ENCODE results near the gene SEC23IP.

The SEC23IP gene

DNA sequence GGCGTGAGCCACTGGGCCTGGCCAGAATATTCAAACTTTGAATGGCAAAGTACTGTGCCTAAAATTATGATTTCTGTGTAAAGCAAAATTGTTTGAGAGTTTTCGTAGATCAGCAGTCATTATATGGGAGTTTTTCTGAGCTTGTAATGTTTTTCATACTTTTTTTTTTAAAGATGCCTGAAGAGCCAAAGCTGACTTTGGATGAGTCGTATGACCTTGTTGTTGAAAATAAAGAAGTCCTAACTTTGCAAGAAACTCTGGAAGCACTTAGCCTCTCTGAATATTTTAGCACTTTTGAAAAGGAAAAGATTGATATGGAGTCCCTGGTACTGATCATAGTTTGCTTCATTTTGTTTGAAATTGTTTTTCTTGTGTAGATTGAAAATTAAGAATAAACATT, 26.7 kb downstream of the SEC23IP start:
- DNase-seq, result no peak
- in situ Hi-C loops (cut with HindIII; ENCODE audit: low pct_ligation_motif_present, low pct_unique_long_range_greater_than_20kb, low sequenced_read_pairs), result no loop called here

DNA sequence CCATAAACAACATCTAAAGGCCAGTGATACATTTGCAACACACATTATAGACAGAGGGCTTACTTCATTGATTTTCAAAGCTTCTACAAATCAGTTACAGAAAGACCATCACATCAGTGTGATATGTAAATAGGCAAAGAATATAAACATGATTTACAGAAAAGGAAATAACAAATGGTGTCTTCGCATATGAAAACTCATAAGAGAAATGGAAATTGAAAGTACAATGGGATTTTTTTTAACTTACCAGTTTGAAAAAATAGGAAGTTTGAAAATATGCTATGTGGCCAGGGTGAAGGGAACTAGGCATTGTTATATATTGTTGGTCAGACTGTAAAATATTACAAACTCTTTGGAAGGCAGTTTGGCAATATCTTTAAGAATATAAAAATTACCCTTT, 27.3 kb downstream of the SEC23IP start:
- DNase-seq, result no peak
- in situ Hi-C loops (cut with HindIII; ENCODE audit: low pct_ligation_motif_present, low pct_unique_long_range_greater_than_20kb, low sequenced_read_pairs), result no loop called here

DNA sequence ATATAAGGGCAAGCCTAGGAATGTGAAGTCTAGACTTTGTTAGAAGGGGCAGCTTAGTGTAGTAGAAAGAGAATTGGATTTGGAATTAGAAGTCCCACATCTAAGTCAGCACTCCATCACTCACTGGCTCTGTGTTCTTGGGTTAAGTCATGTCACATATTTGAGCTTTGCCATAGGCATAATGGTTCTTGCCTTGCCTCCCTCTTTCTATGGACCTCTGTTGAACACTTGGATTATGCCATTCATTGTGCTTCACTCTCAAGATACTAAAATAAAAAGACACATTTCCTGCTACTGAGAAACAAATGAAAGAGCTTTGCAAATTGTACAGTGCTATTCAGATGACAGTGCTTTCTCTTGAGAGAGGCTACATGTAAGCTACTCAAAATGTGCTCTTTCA, 35.9 kb downstream of the SEC23IP start:
- in situ Hi-C loops (cut with HindIII; ENCODE audit: low pct_ligation_motif_present, low pct_unique_long_range_greater_than_20kb, low sequenced_read_pairs), result no loop called here
- no peak for DNase-seq

DNA sequence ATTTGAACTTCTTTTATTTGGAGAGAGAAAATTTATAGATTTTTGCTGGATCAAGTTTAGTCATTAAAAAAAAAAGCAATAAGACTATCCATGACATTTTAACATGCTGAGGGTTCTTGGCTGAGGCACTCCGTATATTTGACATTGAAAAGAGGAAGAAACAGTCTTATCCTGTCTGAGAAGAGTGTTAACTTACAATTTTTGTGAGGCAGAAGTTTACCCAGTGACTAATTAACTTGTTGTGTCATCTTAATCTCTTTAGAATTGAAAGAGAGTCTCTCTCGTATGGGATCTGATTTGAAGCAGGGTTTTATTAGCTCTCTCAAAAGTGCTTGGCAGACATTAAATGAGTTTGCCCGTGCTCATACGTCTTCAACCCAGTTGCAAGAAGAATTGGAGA, 39.3 kb downstream of the SEC23IP start:
- in situ Hi-C loops (cut with HindIII; ENCODE audit: low pct_ligation_motif_present, low pct_unique_long_range_greater_than_20kb, low sequenced_read_pairs), result no loop called here
- no peak for DNase-seq

DNA sequence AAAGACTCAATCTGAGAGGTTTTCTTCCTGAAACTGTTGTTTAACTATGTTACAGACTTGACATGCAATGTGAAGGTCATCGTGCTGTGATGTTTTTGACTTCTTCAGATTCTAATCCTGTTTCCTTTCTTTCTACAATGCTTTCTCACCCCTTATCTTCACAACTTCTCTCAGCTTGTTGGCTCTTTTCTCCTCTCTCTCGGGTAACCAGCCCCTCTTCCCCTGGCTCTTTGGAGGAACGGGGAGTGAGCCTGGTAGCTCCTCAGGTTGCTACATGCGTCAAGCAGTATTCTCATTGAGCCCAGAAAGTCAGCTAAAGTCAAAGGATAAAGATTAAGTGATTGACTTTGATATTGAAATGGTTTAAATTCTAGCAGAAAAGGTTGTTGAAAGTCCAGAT, 40.1 kb downstream of the SEC23IP start:
- in situ Hi-C loops (cut with HindIII; ENCODE audit: low pct_ligation_motif_present, low pct_unique_long_range_greater_than_20kb, low sequenced_read_pairs), result no loop called here
- no peak for DNase-seq

DNA sequence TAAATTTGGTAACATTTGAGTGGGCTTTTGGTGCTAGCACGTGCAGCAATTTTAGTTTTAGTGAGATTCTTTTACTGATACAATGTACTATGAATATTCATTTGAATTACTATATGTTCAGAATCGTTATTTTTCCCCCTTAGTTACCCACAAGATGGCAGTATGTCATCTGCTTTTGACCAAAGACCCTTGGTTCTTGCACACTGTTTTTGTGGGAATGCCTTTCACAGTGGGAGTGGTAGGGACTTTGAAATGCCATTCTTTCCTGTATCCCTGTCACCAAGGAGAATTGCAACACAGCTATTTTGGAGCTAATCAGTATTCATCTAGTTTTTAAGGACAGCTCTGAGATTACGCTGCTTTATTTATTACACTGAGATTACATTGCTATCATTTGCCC, 40.6 kb downstream of the SEC23IP start:
- in situ Hi-C loops (cut with HindIII; ENCODE audit: low pct_ligation_motif_present, low pct_unique_long_range_greater_than_20kb, low sequenced_read_pairs), result no loop called here
- DNase-seq, result peak; percentile 12

DNA sequence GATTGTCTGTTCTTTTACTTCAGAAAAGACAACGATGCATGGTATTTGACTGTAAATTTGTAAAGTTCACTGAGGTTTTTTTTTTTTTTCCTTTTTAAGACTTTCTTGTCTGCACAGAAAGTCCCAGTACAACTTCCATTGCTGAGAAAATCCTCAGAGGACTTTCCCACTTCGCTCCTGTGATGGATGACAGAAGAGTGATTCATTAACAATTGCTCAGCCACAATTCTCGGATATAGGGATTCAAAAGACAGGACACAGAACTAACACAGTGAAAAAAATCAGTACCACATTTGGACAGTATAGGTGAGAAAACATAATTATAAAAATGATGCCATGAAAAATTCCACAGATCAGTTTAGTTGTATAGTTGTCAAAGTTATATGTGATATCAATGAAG, 48.0 kb downstream of the SEC23IP start:
- in situ Hi-C loops (cut with HindIII; ENCODE audit: low pct_ligation_motif_present, low pct_unique_long_range_greater_than_20kb, low sequenced_read_pairs), result no loop called here
- DNase-seq, result peak; percentile 34

DNA sequence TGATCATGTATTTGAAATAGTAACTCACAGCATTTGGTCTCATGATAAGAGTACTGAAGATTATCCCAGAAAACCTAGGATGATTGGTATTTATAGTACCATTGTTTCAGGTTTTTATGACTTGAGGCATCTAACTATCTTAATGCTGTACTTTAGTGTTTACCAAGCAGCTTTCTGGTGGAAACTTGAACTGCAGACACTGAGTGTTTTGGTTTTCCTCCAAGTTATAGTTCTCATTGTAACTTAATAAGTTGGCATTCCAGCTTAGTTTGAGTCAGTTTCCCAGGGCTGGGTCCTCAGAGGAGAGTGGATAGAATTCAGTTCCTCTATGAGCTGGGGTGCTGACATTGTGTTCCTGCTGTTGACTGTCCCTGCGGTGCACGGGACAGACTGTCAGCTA, 50.4 kb downstream of the SEC23IP start:
- in situ Hi-C loops (cut with HindIII; ENCODE audit: low pct_ligation_motif_present, low pct_unique_long_range_greater_than_20kb, low sequenced_read_pairs), result no loop called here
- DNase-seq, result no peak

DNA sequence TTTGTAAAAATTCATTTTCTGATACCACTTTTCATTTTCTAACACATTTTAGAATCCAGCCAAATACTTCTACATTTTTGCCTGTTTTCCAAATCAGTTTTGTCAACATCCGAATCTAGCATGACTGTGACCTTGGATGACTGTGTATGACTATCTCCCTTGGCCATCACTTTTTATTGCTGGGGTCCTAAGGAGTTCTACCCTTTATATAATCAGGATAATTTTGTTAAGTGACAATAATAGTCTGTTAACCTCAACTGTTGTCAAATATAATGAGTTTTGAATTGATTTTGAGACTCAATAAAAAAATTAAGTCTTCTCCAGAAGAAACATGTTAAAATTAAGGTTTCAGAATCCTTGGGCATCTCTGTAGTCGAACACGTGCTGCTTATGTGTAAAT, 53.3 kb downstream of the SEC23IP start:
- in situ Hi-C loops (cut with HindIII; ENCODE audit: low pct_ligation_motif_present, low pct_unique_long_range_greater_than_20kb, low sequenced_read_pairs), result no loop called here
- DNase-seq, result no peak

DNA sequence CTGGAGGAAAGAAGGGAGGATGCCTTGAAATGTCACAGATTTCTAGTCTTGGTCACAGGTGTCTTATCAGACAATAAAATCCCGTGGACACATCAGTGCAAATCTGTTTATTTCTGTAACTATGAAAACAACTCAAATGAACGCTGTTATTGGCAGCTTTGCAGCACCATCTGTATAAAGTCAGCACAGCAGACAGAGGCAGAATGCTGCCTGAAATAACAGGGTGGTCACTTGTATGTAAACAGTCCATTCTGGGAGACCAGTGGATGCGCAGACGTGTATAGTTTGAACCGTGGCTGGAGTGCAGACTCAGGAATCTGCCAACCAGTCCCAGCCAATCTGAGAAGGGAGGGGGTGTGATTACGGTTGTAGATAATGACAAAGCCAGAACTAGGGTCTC, 54.8 kb downstream of the SEC23IP start:
- DNase-seq, result no peak
- in situ Hi-C loops (cut with HindIII; ENCODE audit: low pct_ligation_motif_present, low pct_unique_long_range_greater_than_20kb, low sequenced_read_pairs), result no loop called here

DNA sequence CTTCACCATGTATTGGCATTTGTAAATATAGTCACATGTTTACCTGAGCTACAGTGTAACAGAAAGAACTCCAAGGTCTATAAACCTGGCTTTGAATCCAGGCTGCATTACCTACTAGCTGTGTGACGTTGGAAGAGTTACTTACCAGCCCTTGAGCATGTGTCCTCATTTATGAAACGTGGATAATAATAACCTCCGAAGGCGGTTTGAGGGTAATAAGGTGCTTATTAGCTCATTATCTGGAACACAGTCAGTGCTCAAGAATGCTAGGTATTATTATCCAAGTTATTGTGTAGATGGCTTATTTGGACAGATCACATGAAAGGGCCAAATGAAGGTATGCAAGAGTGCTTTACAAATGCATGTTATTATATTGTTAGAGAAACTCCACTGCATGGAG, 64.9 kb downstream of the SEC23IP start:
- in situ Hi-C loops (cut with HindIII; ENCODE audit: low pct_ligation_motif_present, low pct_unique_long_range_greater_than_20kb, low sequenced_read_pairs), result no loop called here
- DNase-seq, result no peak

DNA sequence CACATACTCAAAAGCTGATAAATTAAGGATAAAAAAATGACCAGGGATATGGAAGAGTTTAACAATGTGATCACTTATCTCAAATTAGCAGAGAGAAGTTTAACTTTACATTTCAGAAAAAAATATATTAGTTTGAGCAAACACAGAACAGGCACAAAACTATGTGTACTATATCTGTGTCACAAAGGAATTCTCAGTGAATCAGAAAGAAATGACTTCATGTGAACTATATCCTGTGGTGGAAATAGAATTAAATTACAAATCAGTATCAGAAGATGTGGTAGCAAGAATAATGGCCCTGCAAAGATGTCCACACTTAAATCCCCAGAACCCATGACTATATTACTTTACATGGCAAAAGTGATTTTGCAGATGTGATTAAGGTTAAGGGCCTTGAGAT, 70.3 kb downstream of the SEC23IP start:
- no peak for DNase-seq
- in situ Hi-C loops (cut with HindIII; ENCODE audit: low pct_ligation_motif_present, low pct_unique_long_range_greater_than_20kb, low sequenced_read_pairs), result no loop called here

DNA sequence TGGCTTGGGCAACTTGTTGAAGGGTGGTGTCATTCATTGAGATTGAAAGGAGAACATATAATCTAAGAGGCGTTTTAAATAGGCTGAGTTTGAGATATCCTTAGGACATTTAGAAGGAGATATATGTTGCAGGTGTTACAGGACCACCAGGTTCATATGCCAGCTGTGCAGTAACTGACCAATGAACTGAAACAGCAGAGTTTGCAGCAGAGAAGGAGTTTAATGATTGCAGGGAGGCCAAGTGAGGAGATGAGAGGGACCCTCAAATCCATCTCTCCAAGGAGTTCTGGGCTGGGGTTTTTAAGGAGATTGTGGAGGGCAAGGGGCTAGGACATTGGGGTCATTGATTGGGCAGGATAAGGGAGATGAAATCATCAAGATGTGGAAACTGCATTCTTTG, 74.5 kb downstream of the SEC23IP start:
- in situ Hi-C loops (cut with HindIII; ENCODE audit: low pct_ligation_motif_present, low pct_unique_long_range_greater_than_20kb, low sequenced_read_pairs), result no loop called here

DNA sequence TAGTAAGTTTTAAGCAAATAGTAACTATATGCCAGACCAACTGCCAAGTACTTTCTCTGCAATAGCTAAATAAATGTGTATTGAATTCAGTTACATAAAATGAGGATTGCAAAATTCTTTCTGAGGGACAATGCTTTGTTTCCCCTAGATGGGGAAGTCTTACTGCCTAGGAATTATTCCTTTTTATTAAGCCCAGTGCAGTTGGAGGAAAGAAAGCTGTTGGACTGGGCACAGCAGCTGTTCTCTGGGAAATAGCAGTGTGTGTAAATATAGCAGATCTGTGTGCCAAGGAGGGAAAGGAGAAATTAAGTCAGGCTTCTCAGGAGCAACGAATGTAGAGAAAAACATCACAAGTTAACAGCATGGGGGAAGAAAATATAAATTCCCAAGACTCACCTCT, 77.1 kb downstream of the SEC23IP start:
- in situ Hi-C loops (cut with HindIII; ENCODE audit: low pct_ligation_motif_present, low pct_unique_long_range_greater_than_20kb, low sequenced_read_pairs), result no loop called here
- no peak for DNase-seq

More for the DNA sequence above, 74.5 kb downstream of the SEC23IP start:
- DNase-seq, result no peak

DNA sequence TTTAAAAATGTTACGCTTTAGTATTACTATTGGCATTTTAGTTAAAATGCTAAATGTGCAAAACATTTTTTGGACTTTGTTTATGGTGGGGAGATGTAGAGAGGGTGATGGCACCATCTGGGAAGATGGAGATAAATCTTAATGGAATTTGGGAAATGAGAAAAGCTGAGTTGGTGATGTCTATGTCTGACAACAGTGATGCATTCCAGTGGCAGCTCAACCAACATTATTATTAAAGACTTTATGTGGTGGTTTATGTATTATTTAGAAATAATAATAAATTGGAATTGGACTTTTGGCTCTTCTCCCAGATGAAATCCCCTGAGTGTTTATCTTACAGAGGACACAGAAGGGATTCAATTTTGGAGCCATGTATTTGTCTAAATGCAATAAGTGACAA, 77.6 kb downstream of the SEC23IP start:
- in situ Hi-C loops (cut with HindIII; ENCODE audit: low pct_ligation_motif_present, low pct_unique_long_range_greater_than_20kb, low sequenced_read_pairs), result no loop called here
- no peak for DNase-seq

DNA sequence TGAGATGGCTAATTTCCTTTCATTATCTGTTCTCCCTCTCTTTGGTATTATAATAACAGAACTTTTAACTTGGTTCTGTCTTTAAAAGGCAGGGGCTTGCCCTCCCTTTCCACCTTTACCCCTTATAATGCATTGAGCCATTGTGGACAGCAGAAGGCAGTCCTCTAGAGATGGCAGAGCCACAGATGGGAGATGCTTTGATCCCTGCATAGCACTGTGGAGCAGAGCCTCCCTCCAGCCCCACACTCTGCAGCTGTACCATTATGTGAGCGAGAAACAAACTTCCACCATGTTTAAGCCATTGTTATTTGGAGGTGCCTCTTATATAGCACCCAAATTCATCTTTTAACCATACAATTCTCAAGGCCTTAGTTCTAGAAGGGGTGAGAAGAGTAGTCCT, 78.4 kb downstream of the SEC23IP start:
- no peak for DNase-seq

DNA sequence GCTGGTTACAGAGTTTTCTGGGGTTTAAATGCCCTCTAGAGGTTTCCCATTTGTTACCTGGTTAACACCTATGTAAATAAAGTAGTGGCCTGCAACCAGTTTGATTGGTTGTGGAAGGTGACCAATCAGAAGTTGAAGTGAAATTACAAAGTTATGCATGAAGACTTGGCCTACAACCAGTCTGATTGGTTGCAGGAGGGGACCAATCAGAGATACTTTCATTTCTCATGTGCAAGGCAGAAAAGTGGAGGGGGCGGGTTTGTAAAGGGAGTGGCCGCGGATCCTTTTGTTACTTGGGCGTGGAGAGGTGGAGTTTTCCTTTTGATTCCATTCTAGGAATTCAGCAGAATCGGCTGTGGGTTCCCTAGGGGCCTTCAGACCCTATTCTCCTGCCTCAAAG, 80.8 kb downstream of the SEC23IP start:
- peak; percentile 24 for DNase-seq
- in situ Hi-C loops (cut with HindIII; ENCODE audit: low pct_ligation_motif_present, low pct_unique_long_range_greater_than_20kb, low sequenced_read_pairs), result no loop called here

More for the DNA sequence above, 78.4 kb downstream of the SEC23IP start:
- in situ Hi-C loops (cut with HindIII; ENCODE audit: low pct_ligation_motif_present, low pct_unique_long_range_greater_than_20kb, low sequenced_read_pairs), result no loop called here

DNA sequence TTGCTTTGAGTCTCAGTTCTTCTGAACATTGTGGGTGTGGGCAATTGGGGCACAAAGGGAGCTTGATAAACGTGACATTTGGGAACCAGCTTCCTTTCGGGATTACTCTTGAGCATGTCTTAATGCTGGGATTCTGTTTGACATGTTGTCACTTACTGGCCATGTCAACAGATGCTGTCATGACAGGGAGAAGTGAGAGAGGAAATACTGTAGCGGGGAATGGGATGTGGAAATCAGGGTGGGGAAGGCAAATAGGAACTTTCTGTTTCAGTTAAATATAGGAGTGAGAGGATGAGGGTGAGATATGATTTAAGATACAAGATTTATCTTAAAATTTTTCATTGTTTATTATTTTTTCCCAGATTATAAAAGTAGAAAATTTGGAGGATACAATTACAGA, 83.9 kb downstream of the SEC23IP start:
- in situ Hi-C loops (cut with HindIII; ENCODE audit: low pct_ligation_motif_present, low pct_unique_long_range_greater_than_20kb, low sequenced_read_pairs), result no loop called here
- DNase-seq, result no peak

DNA sequence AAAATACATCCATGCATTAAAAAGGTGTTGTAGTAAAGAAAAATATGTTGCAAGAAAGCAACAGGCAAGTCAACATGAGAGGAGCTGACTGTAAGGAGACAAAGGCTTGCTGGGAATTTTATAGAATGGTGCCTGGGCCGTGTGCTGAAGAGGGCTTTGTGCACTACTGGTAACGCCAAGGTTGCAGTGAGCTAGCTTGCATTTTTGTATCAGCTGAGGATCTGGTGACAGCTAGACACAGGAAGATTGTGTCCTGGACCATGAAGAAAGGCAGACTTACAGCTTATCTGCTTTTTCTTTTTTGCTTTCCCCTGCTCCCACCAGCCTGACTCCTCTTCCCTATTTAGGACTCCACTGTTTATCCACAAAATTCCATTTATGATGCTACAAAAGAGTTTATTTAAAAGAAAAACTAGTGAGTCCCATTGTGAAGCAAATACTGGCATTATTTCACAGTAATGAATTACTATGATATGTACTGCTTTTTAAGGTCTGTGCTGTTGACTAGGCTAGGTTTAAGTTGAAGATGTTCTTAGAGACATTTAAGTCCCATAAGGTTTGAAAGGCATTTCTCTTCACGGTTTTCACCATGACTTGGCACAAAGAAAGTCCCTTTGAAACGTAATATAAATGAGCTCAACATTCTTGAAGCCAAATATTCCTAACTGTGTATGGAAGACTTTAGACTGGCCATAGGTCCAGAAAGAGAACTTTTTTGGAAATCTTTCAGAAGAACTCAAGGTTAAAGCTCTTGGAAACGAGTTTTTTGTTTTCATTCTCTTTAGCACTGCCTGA, 88.6 kb downstream of the SEC23IP start:
- DNase-seq, result no peak
- in situ Hi-C loops (cut with HindIII; ENCODE audit: low pct_ligation_motif_present, low pct_unique_long_range_greater_than_20kb, low sequenced_read_pairs), result no loop called here

DNA sequence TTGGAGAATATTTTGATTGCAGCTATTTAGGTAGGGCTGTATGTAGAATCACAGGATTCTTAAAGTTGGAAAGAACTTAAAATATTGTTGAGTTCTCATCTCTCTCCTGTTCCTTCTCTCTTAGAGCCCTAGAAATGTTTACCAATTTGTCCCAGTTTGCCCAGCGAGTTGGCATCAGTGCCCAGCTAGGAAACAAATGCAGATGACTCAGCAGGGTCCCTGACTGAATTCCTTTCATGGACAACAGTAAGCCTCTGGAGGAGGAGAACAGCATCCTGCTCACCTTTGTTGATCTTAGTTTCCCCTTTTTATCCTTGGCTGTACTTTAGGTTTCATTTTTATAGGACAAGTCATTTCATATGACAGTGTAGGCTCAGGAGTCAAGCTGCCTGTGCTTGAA, 89.3 kb downstream of the SEC23IP start:
- in situ Hi-C loops (cut with HindIII; ENCODE audit: low pct_ligation_motif_present, low pct_unique_long_range_greater_than_20kb, low sequenced_read_pairs), result no loop called here
- DNase-seq, result no peak

DNA sequence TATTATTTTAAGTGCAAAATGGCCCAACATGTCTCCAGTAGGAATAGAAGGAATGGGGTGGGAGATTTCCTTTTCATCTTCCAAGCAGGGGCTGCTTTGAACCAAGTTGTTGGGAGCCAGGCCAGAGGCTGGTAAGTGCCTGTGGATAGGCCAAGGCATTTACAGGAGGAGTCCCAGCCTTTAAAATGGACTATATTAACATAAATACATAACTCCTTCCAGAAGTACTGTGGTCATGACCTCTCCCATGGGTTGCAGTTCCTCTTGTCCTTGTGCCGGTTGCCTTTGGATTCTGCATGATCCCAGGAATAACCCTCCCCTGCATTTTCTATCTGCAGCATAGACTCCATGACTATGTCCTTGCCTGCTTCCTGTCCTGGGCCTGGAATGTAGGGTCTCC, 95.8 kb downstream of the SEC23IP start:
- DNase-seq, result no peak

More for the DNA sequence above, 95.8 kb downstream of the SEC23IP start:
- in situ Hi-C loops (cut with HindIII; ENCODE audit: low pct_ligation_motif_present, low pct_unique_long_range_greater_than_20kb, low sequenced_read_pairs), result no loop called here
